GM21360 (cell line): ENCODE data around the gene UNC119.

Experiments
- ATAC-seq: cut with Tn5 transposase; IDR thresholded peaks from one replicate; pipeline ENCODE4 v1.9.1; 2021; ENCODE audit warnings: mild to moderate bottlenecking, moderate library complexity; ENCODE audit not compliant: unreplicated experiment

UNC119 gene

DNA sequence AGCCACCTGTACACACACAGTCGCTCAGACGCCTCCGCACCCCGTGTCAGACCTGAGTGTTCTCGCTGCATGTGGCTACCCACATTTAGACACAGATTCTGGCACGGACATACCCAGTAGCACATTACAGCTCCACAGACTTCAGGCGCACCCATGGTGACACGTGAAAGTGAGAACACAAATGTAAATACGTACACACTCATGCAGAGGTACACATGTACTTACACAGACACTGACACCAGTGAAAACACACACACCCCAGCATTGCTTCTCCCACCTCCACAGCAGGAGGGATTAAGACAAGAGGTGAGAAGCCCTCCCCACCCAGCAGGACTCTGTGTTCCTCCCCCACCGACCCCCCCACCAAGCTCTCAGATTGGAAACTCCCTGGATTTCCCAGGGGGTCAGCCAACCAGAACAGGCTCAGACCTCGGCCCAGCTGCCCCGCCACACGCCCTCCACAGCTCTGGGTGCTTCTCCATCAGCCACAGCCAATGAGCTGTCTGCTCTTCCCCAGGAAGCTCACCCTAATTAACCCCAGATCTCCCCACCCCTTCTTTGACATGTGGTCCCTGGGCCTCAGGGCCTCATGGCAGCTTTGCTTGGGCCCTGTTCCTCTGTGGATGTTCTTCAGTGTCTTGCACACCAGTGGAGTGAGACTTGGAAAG, 51.6 kb downstream of the UNC119 start:
- ATAC-seq, result peak; percentile 42

DNA sequence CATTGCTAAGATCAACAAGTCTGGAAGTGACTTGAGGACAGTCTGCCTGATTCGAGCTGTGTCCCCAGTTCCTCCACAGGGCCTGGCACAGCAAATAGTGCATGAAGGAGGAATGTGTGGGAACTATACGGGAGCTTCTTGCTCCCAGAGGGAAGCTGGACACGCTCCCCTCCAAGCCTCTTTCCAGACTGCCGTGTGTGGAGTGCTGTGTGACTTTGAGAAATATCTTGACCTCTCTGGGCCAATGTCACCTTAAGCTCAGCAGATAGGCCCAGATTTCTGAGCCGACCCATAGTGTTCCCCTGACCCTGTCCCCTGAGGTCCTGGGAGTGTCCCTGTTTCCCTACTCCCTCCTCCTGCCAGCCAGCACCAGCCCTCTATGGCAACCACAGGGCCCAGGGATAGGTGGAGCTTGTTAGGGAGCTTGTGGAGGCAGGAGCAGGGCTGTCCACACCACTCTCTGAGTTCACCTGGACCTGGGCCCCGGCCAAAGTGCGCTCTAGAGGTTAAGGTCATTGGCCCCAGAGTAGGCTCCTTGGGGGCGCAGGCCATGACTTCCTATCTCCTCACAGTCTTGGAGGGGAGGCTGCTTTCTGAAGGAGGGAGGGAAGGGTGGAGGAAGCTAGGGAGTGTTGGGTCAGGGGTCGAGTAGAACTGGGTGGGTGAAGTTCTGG, 52.6 kb downstream of the UNC119 start:
- no peak for ATAC-seq

- no peak for ATAC-seq
Observed at GRCh38 chr17:28499364-28499664, 53.1 kb downstream of the UNC119 start.

DNA sequence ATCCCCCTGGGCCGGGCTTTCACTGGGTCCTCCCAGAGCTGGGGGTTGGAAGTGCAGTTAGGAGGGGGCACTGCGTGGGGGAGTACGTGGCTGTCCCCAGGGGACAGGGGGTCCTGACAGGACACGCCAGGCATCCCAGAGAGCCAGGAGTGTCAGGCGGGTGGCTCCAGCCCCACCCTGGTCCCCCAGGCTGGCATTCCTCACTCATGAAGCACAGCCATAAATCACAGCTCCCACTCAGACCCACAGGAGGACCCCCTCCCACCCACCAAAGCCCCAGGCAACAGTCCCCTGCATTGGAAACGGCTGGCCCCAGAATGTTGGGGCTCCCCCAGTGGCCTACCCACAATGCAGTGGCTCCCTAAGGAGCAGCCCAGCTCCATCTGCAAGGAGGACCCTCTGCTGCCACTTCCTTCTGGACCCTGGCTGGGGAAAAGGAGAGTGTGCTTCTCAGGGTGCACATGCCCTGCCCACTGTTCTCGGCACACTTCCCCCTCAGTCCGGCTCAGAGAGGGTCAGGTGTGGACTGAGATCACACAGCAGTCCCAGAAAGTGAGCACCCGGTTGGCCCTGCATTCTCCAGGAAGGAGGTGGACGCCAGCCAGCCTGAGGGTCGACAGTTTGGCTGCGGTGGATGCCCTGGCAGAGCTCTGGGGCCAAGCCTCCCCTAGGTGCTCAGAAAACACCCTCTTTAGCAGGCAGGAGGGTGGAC, 53.6 kb downstream of the UNC119 start:
- no peak for ATAC-seq

GRCh38 chr17:28497931-28498330, 54.5 kb downstream of the UNC119 start:
- ATAC-seq, result no peak
